Adrenal gland (tissue), 12 donors: ENCODE measurements around the gene PPP2R5E. TPM values are rescaled to one million over a fixed set of nuclear protein-coding genes. Genes with fewer than 3 reads are reported as not detected.

ENCODE experiments used
- DNase-seq, 7 donors: peaks; one replicate each; pipeline ENCODE4 v3.0.0-alpha.2; 2019 to 2020
- H3K27ac ChIP-seq, 5 donors: fragments of 200-600 bp; sonication (generic) in 4 of 5; 1 replicate in 3 of 5; 2 replicates in 2 of 5; pipeline versions ENCODE4 v1.5.1 to v1.8.0; 2016 to 2020; ENCODE audit warnings: mild to moderate bottlenecking in 1 of 5
- H3K27me3 ChIP-seq: fragments of 200-600 bp; 2 replicates; pipeline ENCODE4 v1.8.0; 2021
- H3K36me3 ChIP-seq, 2 donors: fragments of 200-600 bp; replicated peaks in 1 of 2; 1 replicate in 1 of 2; 2 replicates in 1 of 2; pipeline versions ENCODE4 v1.5.1 to v1.8.0; 2018 to 2022
- H3K4me1 ChIP-seq, 2 donors: fragments of 200-600 bp; replicated peaks in 1 of 2; 1 replicate in 1 of 2; 2 replicates in 1 of 2; pipeline versions ENCODE4 v1.5.1 to v1.8.0; 2018 to 2021
- H3K4me3 ChIP-seq, 4 donors: fragments of 200-600 bp; sonication (generic) in 3 of 4; one replicate each; pipeline ENCODE4 v1.5.1; 2016 to 2018
- H3K9me3 ChIP-seq, 3 donors: fragments of 200-600 bp; sonication (generic) in 1 of 3; replicated peaks in 1 of 3; 1 replicate in 2 of 3; 2 replicates in 1 of 3; pipeline versions ENCODE4 v1.5.1 to v1.8.0; 2016 to 2021
- POLR2A ChIP-seq, 2 donors: fragments of 450-650 bp; IDR thresholded peaks; one replicate each; pipeline ENCODE4 v1.6.1; 2017; ENCODE audit warnings: antibody characterized with exemption in 2 of 2, mild to moderate bottlenecking in 2 of 2, moderate library complexity in 1 of 2
- WGBS, 4 donors: extraction: QIAGEN DNeasy Blood & Tissue Kit in 2 of 4; methylation state at CpG; one replicate each; pipeline versions ENCODE4 v1.1.5 to v1.1.7; 2013 to 2017; 5-methylcytosine and 5-hydroxymethylcytosine counted together
- intact Hi-C, 2 donors: fragments of 100-400 bp; cut with DNase I; formaldehyde crosslinking; loops; one replicate each; pipeline versions ENCODE4 v1.14.1 to v1.15.0; 2022 to 2023
- polyA plus RNA-seq, 3 donors: library from polyadenylated mRNA; stranded (reverse); fragments of 200-250 nt in 2 of 3; fragments of 350-450 nt in 1 of 3; fragmentation: Illumina TruSeq in 1 of 3; extraction: RNeasy Lipid Tissue Mini Kit (QIAGEN cat#74804) in 1 of 3; gene quantifications; one replicate each; pipeline ENCODE4 v1.2.3, GENCODE V29; 2013 to 2014
- total RNA-seq, 9 donors: library from RNA; depleted of rRNA in 4 of 9; stranded (reverse); fragments of >200 nt in 4 of 9; fragments of 120-200 nt in 1 of 9; fragmentation: NEBNext Ultra II Directional in 1 of 9; extraction: Animal tissue kit (Norgen Biotek cat#: 25700) in 1 of 9; gene quantifications; one replicate each; pipeline versions ENCODE4 v1.1.0 to v1.2.4, GENCODE V29; 2013 to 2023
- TF ChIP-seq, protein P1 (sequence below), 6 experiments: fragments of 450-650 bp in 4 of 6; fragments of 200-600 bp in 2 of 6; sonication (generic) in 1 of 6; IDR thresholded peaks; 1 replicate in 5 of 6; 2 replicates in 1 of 6; pipeline versions ENCODE4 v1.5.1 to v1.8.0; 2016 to 2021; ENCODE audit warnings: antibody characterized with exemption in 6 of 6, mild to moderate bottlenecking in 2 of 6, moderate library complexity in 1 of 6
- donor health status: healthy with polysubstance abuse.
- donor health status: Bipolar disorder and iron deficiency.
- donor health status: DM: yes; HTN: yes; CAD: no.
- donor health status: DM: no; HTN: no; CAD: no.
- donor health status: DM: no; HTN: no; CAD: no.
- donor health status: DM: yes; HTN: yes; CAD: no.

Gene PPP2R5E
- total and polyA plus RNA-seq, 12 donors: 5.7 to 46.5 (median 23.9) TPM

DNA sequence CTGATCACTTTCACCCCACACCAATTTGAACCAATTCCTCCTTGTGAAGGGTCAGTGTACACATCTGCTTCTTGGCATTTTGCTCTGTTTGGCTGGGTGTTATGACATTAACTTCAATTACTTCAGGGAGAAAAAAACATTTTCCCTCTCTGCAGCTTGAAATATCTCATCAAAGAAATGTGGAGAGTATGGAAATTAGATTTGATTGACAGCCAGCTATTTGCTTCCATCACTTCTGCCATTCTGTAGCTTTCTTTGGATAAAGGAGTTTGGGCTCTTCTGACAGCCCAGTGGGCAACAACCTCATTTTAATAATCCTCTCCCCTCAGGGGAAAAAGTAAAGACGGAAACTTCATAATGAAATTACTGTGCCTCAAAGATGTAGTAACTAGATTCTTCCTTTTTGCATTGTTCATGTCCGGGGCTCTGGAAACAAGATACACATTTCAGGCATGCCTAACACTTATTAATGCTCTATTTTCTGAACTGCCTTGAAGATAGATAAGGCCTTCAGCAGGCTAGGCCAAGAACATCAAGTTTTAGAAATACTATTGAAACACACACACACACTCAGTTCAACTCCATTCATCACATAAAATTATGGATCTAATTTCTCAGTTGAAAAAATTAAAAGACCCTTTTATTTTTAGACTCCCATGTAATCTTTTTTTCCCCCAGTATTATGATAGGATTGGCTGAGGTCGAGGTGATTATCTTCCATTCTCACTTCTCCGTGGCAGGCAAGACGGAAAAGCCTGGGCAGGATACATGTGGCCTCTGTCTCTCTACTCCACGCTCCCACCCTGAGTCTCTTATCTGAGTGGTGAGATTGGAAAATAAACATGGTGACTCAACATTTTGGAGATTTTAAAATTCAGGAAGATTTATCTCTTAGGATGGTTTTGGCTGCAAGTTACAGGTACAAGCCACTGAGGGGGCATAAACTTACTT lies 214.1 kb downstream of the PPP2R5E start:
- TF ChIP-seq, protein P1, sequence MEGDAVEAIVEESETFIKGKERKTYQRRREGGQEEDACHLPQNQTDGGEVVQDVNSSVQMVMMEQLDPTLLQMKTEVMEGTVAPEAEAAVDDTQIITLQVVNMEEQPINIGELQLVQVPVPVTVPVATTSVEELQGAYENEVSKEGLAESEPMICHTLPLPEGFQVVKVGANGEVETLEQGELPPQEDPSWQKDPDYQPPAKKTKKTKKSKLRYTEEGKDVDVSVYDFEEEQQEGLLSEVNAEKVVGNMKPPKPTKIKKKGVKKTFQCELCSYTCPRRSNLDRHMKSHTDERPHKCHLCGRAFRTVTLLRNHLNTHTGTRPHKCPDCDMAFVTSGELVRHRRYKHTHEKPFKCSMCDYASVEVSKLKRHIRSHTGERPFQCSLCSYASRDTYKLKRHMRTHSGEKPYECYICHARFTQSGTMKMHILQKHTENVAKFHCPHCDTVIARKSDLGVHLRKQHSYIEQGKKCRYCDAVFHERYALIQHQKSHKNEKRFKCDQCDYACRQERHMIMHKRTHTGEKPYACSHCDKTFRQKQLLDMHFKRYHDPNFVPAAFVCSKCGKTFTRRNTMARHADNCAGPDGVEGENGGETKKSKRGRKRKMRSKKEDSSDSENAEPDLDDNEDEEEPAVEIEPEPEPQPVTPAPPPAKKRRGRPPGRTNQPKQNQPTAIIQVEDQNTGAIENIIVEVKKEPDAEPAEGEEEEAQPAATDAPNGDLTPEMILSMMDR (IDR thresholded peaks at IDR 0.05): no peak
- no peak for TF ChIP-seq POLR2A (IDR thresholded peaks at IDR 0.05)
- Histone ChIP-seq H3K9me3 (no peaks in the 10 kb centered on the region), H3K4me3 (no peak overlapping the region), H3K27me3 (no peaks in the 10 kb centered on the region), H3K4me1 (no peaks in the 10 kb centered on the region), H3K27ac (no peak overlapping the region), H3K36me3 (no peaks in the 10 kb centered on the region)
- DNase-seq: no peak
- 60 to 69% (median 62%) methylated on average over 6 of the region's 6 CpGs for WGBS, 4 donors
- intact Hi-C loops: no loop called here

- intact Hi-C loops: no loop called here
- Histone ChIP-seq H3K9me3 (no peaks in the 10 kb centered on the region), H3K4me1 (no peaks in the 10 kb centered on the region), H3K4me3 (no peak overlapping the region), H3K27ac (no peak overlapping the region), H3K36me3 (no peaks in the 10 kb centered on the region), H3K27me3 (no peaks in the 10 kb centered on the region)
- WGBS, 4 donors: 71 to 80% (median 73%) methylated on average over 5 of the region's 5 CpGs
- DNase-seq: no peak
- TF ChIP-seq, protein P1 (IDR thresholded peaks at IDR 0.05): no peak
- TF ChIP-seq POLR2A (IDR thresholded peaks at IDR 0.05): no peak
These were observed 216.3 kb downstream of the PPP2R5E start for GRCh38 chr14:63326840-63327239.

GRCh38 chr14:63322897-63323573 lies 220.1 kb downstream of the PPP2R5E start:
- Histone ChIP-seq H3K36me3 (no peaks in the 10 kb centered on the region), H3K4me3 (no peak overlapping the region), H3K4me1 (no peaks in the 10 kb centered on the region), H3K9me3 (no peaks in the 10 kb centered on the region), H3K27me3 (no peaks in the 10 kb centered on the region), H3K27ac (no peak overlapping the region)
- DNase-seq: no peak
- no peak for TF ChIP-seq POLR2A (IDR thresholded peaks at IDR 0.05)
- TF ChIP-seq, protein P1 (IDR thresholded peaks at IDR 0.05): no peak
- WGBS, 4 donors: 59 to 63% (median 62%) methylated on average over 9 of the region's 9 CpGs
- intact Hi-C loops: no loop called here

DNA sequence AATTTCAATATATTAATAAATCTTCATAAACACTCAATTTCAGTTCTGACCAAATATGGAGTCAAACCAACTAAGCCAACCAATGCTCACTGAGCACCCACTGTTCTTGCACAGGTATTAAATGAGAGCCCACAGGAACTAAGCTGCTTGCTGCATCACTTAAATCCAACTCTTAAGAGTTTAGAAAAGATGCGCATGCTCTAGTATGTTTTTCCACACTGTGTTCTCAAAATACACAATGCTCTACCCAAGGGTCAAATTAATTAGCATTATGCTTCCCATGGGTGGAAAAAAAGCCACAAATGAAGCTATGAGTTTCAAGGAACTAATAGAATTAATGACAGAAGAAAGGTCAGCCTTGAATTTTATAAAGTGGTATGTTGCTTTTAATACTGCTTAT lies 220.7 kb downstream of the PPP2R5E start:
- H3K4me3 ChIP-seq: no peak overlapping the region
- intact Hi-C loops: no loop called here
- H3K27ac ChIP-seq: no peak overlapping the region
- DNase-seq: no peak
- TF ChIP-seq POLR2A (IDR thresholded peaks at IDR 0.05): no peak
- TF ChIP-seq, protein P1 (IDR thresholded peaks at IDR 0.05): no peak
- WGBS, 4 donors: 84 to 95% (median 94%) methylated on average over 1 of the region's 1 CpG
- no peaks in the 10 kb centered on the region for H3K4me1 ChIP-seq
- H3K9me3 ChIP-seq: no peaks in the 10 kb centered on the region
- no peaks in the 10 kb centered on the region for H3K36me3 ChIP-seq
- no peaks in the 10 kb centered on the region for H3K27me3 ChIP-seq
